Activated naive CD4-positive, alpha-beta T cell treated with anti-CD3 and anti-CD28 coated beads, Interleukin-2, amount 50 U/mL, for 16 hours (primary cell): ENCODE data around the gene SIK2.
"Not testable (repeated sequence)": the region's sequence is repeated elsewhere in the genome, so short reads cannot be mapped to it uniquely, and the experiment has no call there.

Source experiments
- DNase-seq: peaks from one replicate; pipeline ENCODE4 v3.0.0-alpha.2; 2020

The SIK2 gene

DNA sequence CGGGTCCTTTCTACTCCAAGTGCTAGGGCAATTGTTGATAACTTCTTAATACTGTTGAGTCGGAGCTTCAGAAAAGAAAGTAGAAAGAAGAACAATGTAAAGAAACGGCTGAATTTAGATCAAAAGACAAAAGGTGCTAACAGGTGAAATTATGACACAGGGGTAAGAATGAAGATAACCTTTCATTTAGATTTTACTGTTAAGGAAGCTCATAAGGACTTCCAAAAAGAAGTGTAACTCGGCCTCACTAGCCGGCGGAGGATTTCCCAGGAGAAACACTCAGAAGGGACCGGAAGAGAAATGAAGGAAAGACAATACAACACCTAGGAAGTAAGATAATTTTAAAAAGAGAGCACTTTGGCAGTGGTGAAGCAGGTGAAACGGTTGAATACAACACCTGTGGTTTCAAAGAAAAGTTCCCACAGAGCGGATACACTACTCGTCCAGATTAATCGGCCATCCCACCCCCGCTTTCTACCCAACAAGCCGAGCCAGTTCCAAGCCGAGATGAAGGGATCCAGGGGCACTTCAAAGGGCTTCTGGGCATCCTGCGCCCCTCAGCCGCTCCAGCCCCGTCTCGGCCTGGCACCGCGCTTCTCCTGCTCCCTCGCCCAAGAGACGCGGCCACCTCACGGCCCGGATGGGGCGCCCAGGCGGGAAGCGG is 163.2 kb downstream of the SIK2 start:
- no peak for DNase-seq

DNA sequence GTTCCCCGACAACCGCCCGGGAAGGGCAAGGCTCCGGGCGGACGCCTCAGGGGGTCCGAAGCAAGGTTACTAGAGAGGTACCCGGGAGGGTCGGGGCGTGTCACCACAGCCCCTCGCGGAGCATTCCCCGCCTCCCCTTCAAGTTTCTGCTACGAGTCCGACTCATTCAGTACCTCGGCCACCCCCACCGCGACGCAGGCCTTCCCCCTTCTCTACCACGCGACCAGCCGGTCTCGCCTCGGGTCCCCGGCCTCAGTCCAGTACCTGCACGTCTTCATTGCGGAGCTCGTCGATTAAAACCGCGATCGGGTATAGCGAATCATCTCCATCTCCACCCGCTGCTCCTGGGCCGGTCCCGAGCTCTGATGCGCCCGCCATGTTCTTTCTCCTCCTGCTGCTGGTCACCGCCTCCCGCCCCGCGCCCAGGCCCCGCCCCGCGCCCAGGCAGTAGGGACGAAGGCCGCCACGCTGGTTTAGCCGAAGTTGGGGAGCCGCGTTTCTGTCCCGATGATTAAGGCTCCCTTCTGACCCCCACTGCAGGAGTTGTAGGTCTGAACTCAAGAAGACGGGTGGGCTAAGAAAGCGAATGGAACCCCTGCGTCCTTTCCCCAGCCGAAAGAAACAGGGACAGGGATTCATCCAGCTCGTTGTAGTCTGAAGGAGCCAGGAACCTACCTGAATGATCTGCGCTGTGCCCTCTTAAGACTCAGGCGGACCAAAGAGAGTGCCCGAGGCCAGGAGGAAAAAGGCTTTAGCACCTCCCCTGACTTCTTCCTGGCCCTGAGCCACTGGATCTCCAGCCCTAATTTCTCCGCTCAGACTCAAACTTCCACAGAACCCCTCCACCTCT is 164.0 kb downstream of the SIK2 start, which contains the start of gene PPP2R1B:
TSS of gene PPP2R1B (minus strand) at position 406 of the 850 bp plus-strand sequence. CDS start at position 378, 28 bp downstream.
- peak; percentile 73 for DNase-seq

DNA sequence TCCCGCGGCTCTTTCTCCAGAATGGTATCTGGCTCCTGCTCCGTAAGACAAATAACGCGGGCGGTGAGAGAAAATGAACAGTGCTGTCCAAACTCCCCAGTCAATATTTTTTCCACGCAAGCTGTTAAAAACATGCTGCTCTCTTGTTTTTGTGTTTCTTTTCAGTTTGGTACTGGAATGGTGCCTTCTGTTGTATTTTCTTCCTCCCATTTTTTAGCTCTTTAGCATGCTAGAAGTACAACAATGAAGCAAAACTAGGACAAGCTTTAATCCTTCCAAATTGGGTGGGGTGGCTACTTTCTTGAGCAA is 164.5 kb downstream of the SIK2 start:
- no peak for DNase-seq

DNA sequence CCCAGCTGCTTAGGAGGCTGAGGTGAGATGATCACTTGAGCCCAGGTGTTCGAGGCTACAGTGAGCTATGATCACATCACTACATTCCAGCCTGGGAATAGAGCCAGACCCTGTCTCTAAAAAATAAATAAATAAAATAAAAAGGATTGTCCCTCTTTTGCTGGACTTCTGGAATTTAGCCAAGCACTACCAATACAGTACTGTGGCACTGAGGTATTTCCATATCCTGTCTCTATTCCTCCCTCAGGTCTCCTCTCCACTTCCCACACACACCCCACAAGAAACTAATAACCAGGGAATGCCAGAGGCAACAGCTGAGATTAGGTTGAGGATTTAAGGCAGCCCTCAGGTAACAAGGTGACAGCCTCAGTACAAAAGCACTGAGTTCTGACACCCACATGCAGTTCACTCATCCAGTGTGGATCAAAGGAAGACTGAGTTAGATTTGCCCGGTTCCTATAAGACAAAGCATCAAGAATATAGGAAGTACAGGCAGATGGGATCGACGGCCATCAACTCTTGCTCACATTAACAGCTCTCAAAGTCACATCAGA is 168.4 kb downstream of the SIK2 start:
- DNase-seq: no peak

DNA sequence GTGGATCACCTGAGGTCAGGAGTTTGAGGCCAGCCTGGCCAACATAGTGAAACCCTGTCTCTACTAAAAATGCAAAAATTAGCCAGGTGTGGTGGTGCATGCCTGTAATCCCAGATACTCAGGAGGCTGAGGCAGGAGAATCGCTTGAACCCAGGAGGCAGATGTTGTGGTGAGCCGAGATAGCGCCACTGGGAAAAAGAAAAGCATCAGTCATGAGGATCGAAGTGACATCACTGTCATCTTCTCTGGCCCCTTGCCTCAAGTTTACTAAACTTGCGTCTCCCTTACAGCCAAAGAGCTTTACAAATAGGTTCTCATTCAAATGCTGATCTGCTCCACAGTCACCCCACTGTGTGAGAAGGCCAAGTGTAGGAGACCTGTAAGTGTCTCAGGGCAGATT is 169.0 kb downstream of the SIK2 start:
- DNase-seq: not testable (repeated sequence)

GRCh38 chr11:111772535-111772934 is 170.3 kb downstream of the SIK2 start:
- DNase-seq: no peak

DNA sequence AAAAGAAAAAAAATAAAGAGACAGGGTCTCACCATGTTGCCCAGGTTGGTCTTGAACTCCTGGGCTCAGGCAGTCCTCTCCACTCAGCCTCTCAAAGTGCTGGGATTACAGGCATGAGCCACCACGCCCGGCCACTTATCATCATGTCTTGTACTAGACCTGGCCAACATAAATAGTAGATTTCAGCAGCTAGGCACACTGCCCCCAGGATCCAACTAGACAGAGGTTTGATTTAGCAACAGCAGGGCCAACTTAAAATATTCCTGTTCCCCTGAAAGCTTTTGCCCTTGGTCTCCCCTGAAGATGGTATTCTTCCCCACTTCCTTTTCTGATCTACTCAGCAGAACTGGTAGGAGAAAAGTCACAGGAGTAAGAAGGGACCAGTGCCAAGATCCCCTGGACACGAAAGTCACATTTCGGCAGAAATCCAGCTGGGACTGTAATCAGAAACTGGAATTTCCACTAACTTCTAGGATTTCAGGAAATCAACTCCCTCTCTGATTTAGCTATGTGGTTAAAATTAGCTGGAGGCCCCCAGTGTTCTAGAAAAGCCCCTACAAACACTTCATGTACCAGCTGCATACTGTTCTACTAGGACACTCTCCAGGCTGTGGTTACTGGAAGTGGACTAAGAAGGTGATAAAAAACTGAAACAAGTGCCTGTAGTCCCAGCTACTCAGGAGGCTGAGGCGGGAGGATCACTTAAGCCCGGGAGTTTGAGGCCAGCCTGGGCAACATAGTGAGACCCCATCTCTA is 172.9 kb downstream of the SIK2 start:
- no peak for DNase-seq

DNA sequence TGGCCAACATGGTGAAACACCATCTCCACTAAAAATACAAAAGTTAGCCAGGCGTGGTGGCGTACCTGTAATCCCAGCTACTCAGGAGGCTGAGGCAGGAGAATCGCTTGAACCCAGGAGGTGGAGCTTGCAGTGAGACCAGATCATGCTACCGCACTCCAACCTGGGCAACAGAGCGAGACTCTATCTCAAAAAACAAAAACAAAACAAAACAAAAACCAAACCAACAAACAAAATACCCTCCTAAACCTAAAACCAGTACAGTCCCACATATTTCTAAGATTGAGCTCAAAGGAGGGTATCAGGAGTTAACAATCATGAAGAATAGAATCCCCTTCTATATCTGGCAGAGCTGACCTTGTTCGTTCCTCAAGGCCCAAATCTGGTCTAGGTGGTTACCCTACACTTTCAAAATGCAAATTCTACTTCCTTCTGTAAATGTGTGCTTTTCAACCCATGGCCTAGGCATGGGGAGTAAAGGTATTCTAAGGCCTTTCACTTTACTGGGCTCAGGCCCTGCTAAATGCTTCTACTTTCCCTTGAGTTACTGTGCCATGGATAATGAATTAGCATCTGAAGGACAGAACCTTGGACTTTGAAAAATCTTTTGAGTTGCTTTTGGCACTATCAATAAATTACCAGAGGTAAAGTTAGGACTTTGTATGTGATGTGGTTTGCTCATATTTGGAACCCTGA is 174.3 kb downstream of the SIK2 start:
- no peak for DNase-seq

GRCh38 chr11:111777094-111778046 is 175.1 kb downstream of the SIK2 start:
- DNase-seq: no peak

DNA sequence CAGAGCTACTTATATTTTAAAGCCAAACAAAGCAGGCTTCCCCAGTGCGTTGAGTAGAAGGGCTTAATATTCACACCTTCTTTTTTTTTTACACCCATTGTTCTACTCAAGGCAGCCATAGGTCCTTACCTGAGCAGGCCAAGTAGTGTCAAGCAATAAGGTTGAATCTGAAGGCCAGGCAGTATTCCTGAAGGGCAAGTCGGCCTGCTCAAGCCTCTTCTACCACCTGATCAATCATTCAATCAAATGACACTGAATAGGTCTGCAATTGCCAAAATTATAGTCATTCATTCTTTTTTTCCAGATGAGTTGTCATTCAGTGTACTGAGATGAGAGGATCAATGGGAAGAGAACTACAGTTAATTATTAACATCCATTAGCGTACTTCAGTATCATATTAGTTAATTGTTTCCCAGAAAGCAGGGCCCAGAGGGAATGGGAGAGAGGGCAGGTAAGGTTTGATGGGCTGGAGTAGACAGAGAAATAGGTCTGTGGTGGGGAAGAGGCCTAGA is 175.9 kb downstream of the SIK2 start:
- DNase-seq: no peak

DNA sequence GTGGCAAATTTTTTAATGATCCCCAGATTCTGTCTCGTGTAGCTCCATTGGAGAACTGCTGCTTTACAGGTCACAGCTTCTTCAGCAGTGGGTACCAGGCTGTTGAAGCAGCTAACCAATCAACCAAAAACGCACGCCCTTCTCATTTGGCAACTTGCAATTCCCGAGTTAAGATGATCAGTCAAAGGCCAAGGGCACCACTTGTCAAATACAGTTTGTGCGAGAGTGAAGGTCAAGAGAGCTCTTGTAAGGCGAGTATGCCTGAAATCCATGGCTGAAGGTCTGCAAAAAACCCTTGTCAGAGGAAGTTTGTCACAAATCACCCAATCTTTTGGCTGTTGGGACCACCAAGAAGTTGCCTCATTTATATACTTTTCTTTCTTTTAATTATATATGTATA is 176.9 kb downstream of the SIK2 start:
- no peak for DNase-seq
